CD4-positive, alpha-beta T cell (primary cell): ENCODE results near the gene PDILT. TPM values are rescaled to one million over a fixed set of nuclear protein-coding genes. Genes with fewer than 3 reads are reported as not detected.
"Not testable (repeated sequence)": the region's sequence is repeated elsewhere in the genome, so short reads cannot be mapped to it uniquely, and the experiment has no call there.

Experiments
- ATAC-seq: fragments of 200-7000 bp; cut with Tn5 transposase; one replicate; pipeline ENCODE4 v1.10.0; 2022; ENCODE audit warnings: mild to moderate bottlenecking; ENCODE audit not compliant: poor library complexity
- CTCF ChIA-PET: fragments of 350-600 bp; sonication (Branson Sonifier 250); formaldehyde crosslinking; loops from one replicate; lab custom pipeline; 2021; ENCODE audit warnings: antibody characterized with exemption, inconsistent platforms; lab: Charles Lee
- POLR2A ChIA-PET: fragments of 350-600 bp; sonication (Branson Sonifier 250); formaldehyde crosslinking; loops from one replicate; lab custom pipeline; 2021; ENCODE audit warnings: antibody characterized with exemption, inconsistent platforms; lab: Charles Lee
- DNase-seq, 14 experiments: peaks; one replicate each; pipeline ENCODE4 v3.0.0-alpha.2; 2013 to 2020; ENCODE audit warnings: mixed read lengths in 2 of 14
- H3K27ac ChIP-seq, 2 donors: one replicate each; pipeline versions ENCODE4 v1.5.1 to v1.7.0; 2013; ENCODE audit warnings: low read length in 2 of 2, low read depth in 1 of 2, mild to moderate bottlenecking in 1 of 2
- H3K27me3 ChIP-seq, 2 experiments: 1 replicate in 1 of 2; 2 replicates in 1 of 2; pipeline versions ENCODE4 v1.6.1 to v1.7.0; 2013; ENCODE audit warnings: low read length in 2 of 2, control low read depth in 1 of 2, mild to moderate bottlenecking in 1 of 2, moderate library complexity in 1 of 2; ENCODE audit not compliant: insufficient read depth in 2 of 2, control insufficient read depth in 1 of 2
- H3K36me3 ChIP-seq: one replicate; pipeline ENCODE4 v1.6.1; 2013; ENCODE audit warnings: low read length, control low read depth; ENCODE audit not compliant: insufficient read depth
- H3K4me1 ChIP-seq: one replicate; pipeline ENCODE4 v1.6.1; 2013; ENCODE audit warnings: low read length, control low read depth; ENCODE audit not compliant: insufficient read depth
- H3K4me3 ChIP-seq: one replicate; pipeline ENCODE4 v1.5.1; 2013; ENCODE audit warnings: mild to moderate bottlenecking, low read length, moderate library complexity
- H3K9me3 ChIP-seq, 2 experiments: 1 replicate in 1 of 2; 2 replicates in 1 of 2; pipeline versions ENCODE4 v1.6.1 to v1.7.0; 2013; ENCODE audit warnings: low read length in 2 of 2, mild to moderate bottlenecking in 2 of 2, control low read depth in 1 of 2, moderate library complexity in 1 of 2; ENCODE audit not compliant: control insufficient read depth in 1 of 2, insufficient read depth in 1 of 2
- H3K27ac Mint-ChIP-seq: one replicate; pipeline ENCODE4 v1.8.0; 2020; ENCODE audit warnings: mixed read lengths
- H3K27me3 Mint-ChIP-seq: one replicate; pipeline ENCODE4 v1.8.0; 2021; ENCODE audit warnings: mixed read lengths
- H3K36me3 Mint-ChIP-seq: one replicate; pipeline ENCODE4 v1.8.0; 2021; ENCODE audit warnings: low read depth, mixed read lengths
- H3K4me1 Mint-ChIP-seq: one replicate; pipeline ENCODE4 v1.8.0; 2021; ENCODE audit warnings: low read depth, mixed read lengths
- H3K4me3 Mint-ChIP-seq: one replicate; pipeline ENCODE4 v1.8.0; 2020; ENCODE audit warnings: mild to moderate bottlenecking, mixed read lengths
- H3K9me3 Mint-ChIP-seq: one replicate; pipeline ENCODE4 v1.8.0; 2020; ENCODE audit warnings: mixed read lengths
- intact Hi-C, 2 experiments: fragments of 100-400 bp; cut with DNase I in 1 of 2; cut with micrococcal nuclease in 1 of 2; formaldehyde crosslinking; loops; one replicate each; pipeline versions ENCODE4 v1.15.1 to v1.9.0; 2023 to 2025; cut with DNase I, micrococcal nuclease
- polyA plus RNA-seq, 2 donors: library from polyadenylated mRNA; unstranded; fragments of 120-200 nt; gene quantifications; one replicate each; pipeline ENCODE4 v1.2.1, GENCODE V29; 2013
- total RNA-seq, 174 experiments: library from RNA in 2 of 174; stranded (reverse) in 2 of 174; gene quantifications; one replicate each; pipeline ENCODE4 v1.2.3 and lab custom pipeline; 2021 to 2026
- TF ChIP-seq, protein P1 (sequence below): fragments of 200-600 bp; IDR thresholded peaks from one replicate; pipeline ENCODE4 v1.8.0; 2022; ENCODE audit warnings: antibody characterized with exemption, mild to moderate bottlenecking

PDILT gene, protein sequence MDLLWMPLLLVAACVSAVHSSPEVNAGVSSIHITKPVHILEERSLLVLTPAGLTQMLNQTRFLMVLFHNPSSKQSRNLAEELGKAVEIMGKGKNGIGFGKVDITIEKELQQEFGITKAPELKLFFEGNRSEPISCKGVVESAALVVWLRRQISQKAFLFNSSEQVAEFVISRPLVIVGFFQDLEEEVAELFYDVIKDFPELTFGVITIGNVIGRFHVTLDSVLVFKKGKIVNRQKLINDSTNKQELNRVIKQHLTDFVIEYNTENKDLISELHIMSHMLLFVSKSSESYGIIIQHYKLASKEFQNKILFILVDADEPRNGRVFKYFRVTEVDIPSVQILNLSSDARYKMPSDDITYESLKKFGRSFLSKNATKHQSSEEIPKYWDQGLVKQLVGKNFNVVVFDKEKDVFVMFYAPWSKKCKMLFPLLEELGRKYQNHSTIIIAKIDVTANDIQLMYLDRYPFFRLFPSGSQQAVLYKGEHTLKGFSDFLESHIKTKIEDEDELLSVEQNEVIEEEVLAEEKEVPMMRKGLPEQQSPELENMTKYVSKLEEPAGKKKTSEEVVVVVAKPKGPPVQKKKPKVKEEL
- not detected for total RNA-seq
- polyA plus RNA-seq (2013, experiment 1 of 2): not detected
- not detected for polyA plus RNA-seq (2013, experiment 2 of 2)
- 0 to 0.14 (median 0) reads per million in 172 experiments for total RNA-seq (lab: John Stamatoyannopoulos, UW)

DNA sequence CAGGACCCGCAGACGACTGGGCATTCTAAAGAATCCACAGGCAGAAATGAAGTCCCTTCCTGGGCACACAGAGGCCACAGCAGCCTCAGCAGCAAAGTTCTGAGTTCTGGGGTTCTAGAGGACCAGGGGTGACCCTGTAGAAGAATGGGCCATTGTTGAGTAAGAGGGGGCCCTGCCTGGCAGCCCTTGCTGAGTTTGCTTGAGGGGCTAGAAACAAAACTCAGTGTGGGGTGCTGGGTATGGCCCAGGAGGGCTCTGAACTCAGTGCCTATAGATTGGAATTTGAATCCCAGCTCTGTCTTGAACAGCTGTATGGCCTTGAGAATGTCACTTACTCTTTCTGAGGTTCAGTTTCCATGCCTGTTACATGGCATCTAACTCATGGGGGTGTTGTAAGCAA, at the start of gene PDILT:
PDILT (minus strand) TSS at position 101 of the 400 bp plus-strand sequence. CDS start 5,437 bp downstream, outside the sequence.
- POLR2A ChIA-PET: no interaction called here
- Histone ChIP-seq H3K27me3 (no peaks in the 10 kb centered on the region), H3K9me3 (no peaks in the 10 kb centered on the region), H3K36me3 (no peaks in the 10 kb centered on the region), H3K27ac (no peak within 1 kb of the TSS), H3K4me1 (no peaks in the 10 kb centered on the region), H3K4me3 (no peak within 1 kb of the TSS)
- no peak within 1 kb of the TSS for H3K4me3 Mint-ChIP-seq
- no peak within 1 kb of the TSS for H3K27ac Mint-ChIP-seq
- no peak for DNase-seq
- intact Hi-C loops: no loop called here
- no peaks in the 10 kb centered on the region for H3K4me1 Mint-ChIP-seq
- ATAC-seq: no peak
- no peaks in the 10 kb centered on the region for H3K9me3 Mint-ChIP-seq
- CTCF ChIA-PET: no interaction called here
- H3K36me3 Mint-ChIP-seq: no peaks in the 10 kb centered on the region
- peaks cover 10% of the 10 kb centered on the region for H3K27me3 Mint-ChIP-seq
- TF ChIP-seq, protein P1, sequence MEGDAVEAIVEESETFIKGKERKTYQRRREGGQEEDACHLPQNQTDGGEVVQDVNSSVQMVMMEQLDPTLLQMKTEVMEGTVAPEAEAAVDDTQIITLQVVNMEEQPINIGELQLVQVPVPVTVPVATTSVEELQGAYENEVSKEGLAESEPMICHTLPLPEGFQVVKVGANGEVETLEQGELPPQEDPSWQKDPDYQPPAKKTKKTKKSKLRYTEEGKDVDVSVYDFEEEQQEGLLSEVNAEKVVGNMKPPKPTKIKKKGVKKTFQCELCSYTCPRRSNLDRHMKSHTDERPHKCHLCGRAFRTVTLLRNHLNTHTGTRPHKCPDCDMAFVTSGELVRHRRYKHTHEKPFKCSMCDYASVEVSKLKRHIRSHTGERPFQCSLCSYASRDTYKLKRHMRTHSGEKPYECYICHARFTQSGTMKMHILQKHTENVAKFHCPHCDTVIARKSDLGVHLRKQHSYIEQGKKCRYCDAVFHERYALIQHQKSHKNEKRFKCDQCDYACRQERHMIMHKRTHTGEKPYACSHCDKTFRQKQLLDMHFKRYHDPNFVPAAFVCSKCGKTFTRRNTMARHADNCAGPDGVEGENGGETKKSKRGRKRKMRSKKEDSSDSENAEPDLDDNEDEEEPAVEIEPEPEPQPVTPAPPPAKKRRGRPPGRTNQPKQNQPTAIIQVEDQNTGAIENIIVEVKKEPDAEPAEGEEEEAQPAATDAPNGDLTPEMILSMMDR: no peak

DNA sequence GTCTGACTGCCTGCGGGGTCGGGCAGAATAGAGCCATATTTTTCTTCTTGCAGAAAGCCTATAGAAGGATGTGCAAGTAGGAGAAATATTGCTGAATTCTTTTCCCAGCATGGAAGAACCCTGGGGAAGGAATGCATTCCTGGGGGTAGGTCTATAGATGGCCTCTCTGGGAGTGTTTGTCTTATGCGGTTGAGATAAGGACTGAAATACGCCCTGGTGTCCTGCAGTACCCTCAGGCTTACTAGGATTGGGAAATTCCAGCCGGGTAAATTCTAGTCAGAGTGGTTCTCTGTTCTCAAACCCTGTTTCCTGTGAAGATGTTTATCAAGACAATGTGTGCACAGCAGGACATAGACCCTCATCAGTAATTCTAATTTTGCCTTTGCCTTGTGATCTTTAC, 49.1 kb upstream of the PDILT start:
- H3K27me3 Mint-ChIP-seq, CTCF ChIA-PET, H3K36me3 ChIP-seq, ATAC-seq, H3K4me1 ChIP-seq, H3K9me3 ChIP-seq, H3K36me3 Mint-ChIP-seq, H3K4me3 Mint-ChIP-seq, H3K4me1 Mint-ChIP-seq, H3K27ac ChIP-seq, POLR2A ChIA-PET, H3K27ac Mint-ChIP-seq, H3K9me3 Mint-ChIP-seq, H3K27me3 ChIP-seq, H3K4me3 ChIP-seq, intact Hi-C loops, DNase-seq: not testable (repeated sequence)

DNA sequence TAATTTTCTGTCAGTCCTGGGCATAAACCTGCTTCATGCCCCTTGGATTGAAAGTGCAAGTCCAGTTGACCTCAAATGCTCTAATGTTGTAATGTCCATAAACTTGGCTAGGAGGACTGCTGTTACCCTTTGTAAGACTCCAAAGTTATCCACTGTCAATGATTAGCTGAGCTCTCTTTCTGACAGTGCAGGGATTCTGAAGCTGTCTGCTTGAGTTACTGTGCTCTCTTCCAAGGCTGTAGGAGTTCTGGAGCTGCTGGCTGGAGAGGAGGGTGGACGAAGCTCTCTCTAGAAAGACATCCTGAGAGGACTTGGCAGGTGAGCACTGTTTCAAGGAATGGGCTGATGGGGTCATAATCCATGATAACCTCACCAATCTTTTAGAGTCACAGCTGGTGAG, 46.8 kb upstream of the PDILT start, which contains the start of gene ACSM2A:
ACSM2A (plus strand) TSS at position 158 of the 400 bp plus-strand sequence. CDS start 8,594 bp downstream, outside the sequence.
- H3K9me3 ChIP-seq, H3K27ac ChIP-seq, CTCF ChIA-PET, H3K4me1 ChIP-seq, POLR2A ChIA-PET, intact Hi-C loops, H3K27me3 Mint-ChIP-seq, DNase-seq, H3K4me3 Mint-ChIP-seq, H3K36me3 ChIP-seq, H3K36me3 Mint-ChIP-seq, H3K27ac Mint-ChIP-seq, ATAC-seq, H3K4me3 ChIP-seq, H3K9me3 Mint-ChIP-seq, H3K27me3 ChIP-seq, H3K4me1 Mint-ChIP-seq: not testable (repeated sequence)

DNA sequence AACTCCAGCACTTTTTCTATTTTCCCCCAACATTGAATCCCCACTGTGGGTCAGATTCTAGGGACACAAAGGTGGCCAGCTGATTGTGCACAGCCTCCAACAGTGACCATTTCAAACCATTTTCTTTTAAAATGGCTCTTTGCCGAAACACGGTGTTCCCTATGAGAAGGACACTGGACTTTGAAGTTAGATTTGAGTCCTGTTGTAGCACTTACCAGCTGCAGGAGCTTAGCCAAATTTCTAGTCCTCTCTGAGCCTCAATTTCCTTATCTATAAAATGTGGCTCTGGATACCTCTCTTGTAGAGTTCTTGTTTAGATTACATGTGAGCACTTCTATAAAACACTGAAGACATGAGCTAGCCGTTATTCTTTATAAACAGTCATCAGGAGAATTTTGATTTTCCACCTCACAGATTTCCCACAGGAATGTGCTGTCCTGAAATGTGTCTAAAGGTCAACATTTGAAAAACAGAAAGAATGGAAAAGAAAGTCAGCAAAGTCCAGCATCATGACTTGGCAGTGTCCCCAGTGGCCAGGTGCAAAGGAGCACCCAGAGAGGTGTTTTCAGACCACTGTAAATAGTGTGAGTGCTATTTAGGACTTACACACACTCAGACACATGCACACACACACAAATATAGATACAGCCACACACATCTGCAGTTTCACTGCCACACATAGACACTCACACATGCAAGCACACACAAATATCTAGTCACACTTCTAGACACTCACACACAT, 42.3 kb upstream of the PDILT start:
- H3K4me1 ChIP-seq, H3K4me3 ChIP-seq, H3K9me3 Mint-ChIP-seq, CTCF ChIA-PET, H3K27ac Mint-ChIP-seq, H3K27me3 ChIP-seq, H3K36me3 ChIP-seq, DNase-seq, H3K9me3 ChIP-seq, intact Hi-C loops, H3K36me3 Mint-ChIP-seq, H3K27ac ChIP-seq, H3K4me1 Mint-ChIP-seq, H3K4me3 Mint-ChIP-seq, POLR2A ChIA-PET, H3K27me3 Mint-ChIP-seq, ATAC-seq: not testable (repeated sequence)

DNA sequence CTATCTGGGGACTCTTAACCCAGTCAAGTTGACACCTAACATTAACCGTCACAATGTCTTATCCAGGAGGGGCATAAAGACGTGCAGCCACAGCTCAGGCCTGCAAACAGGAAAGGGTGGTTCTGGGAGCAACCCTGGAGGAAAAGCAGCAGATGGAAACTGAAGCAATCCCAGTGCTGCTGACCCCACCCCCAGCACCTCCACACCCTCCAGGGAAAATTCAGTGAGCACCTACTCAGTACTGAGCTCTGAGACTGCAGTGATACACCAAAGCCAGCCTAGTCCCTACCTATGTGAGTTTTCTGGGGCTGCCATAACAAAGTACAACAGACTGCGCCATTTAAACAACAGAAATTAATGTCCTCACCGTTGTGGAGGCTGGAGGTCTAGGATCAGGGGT, 37.3 kb upstream of the PDILT start:
- H3K4me3 Mint-ChIP-seq, intact Hi-C loops, H3K4me1 Mint-ChIP-seq, DNase-seq, H3K9me3 Mint-ChIP-seq, ATAC-seq, H3K4me1 ChIP-seq, H3K9me3 ChIP-seq, H3K27ac Mint-ChIP-seq, H3K27me3 Mint-ChIP-seq, CTCF ChIA-PET, H3K27me3 ChIP-seq, POLR2A ChIA-PET, H3K36me3 Mint-ChIP-seq, H3K36me3 ChIP-seq, H3K4me3 ChIP-seq, H3K27ac ChIP-seq: not testable (repeated sequence)
